T-cell (primary cell): ENCODE measurements around the gene TOX4. TPM values are rescaled to one million over a fixed set of nuclear protein-coding genes. Genes with fewer than 3 reads are reported as not detected.

Experiments
- ATAC-seq, 4 experiments: fragments of 200-7000 bp in 3 of 4; fragments of 150-1000 bp in 1 of 4; cut with Tn5 transposase; replicated peaks in 1 of 4; 1 replicate in 3 of 4; 2 replicates in 1 of 4; pipeline ENCODE4 v1.10.0; 2021; ENCODE audit warnings: moderate library complexity in 3 of 4, mild to moderate bottlenecking in 2 of 4, moderate number of reproducible peaks in 1 of 4
- CTCF ChIA-PET, 2 donors: fragments of 300-600 bp; sonication (Branson Sonifier 250); formaldehyde crosslinking; loops; one replicate each; lab custom pipeline; 2022; ENCODE audit warnings: antibody characterized with exemption in 2 of 2; lab: Charles Lee
- POLR2A ChIA-PET, 2 donors: fragments of 300-600 bp; sonication (Branson Sonifier 250); formaldehyde crosslinking; loops; one replicate each; lab custom pipeline; 2022; ENCODE audit warnings: antibody characterized with exemption in 2 of 2; lab: Charles Lee
- DNase-seq, 35 experiments: peaks; one replicate each; pipeline versions ENCODE4 v3.0.0 to v3.0.0-alpha.2; 2013 to 2023
- H3K27ac ChIP-seq: one replicate; pipeline ENCODE4 v1.5.1; 2013; ENCODE audit warnings: low read length
- H3K27me3 ChIP-seq, 2 experiments: replicated peaks in 1 of 2; 1 replicate in 1 of 2; 2 replicates in 1 of 2; pipeline versions ENCODE4 v1.6.1 to v1.7.0; 2013; ENCODE audit warnings: low read length in 1 of 2, mixed read lengths in 1 of 2; ENCODE audit not compliant: control insufficient read depth in 2 of 2, insufficient read depth in 2 of 2; ENCODE audit errors: extremely low read depth in 1 of 2
- H3K36me3 ChIP-seq, 2 donors: 1 replicate in 1 of 2; 2 replicates in 1 of 2; pipeline versions ENCODE4 v1.6.1 to v1.7.0; 2013; ENCODE audit warnings: low read length in 1 of 2; ENCODE audit not compliant: control insufficient read depth in 2 of 2, insufficient read depth in 1 of 2; ENCODE audit errors: extremely low read depth in 1 of 2
- H3K4me1 ChIP-seq, 2 experiments: 1 replicate in 1 of 2; 2 replicates in 1 of 2; pipeline versions ENCODE4 v1.6.1 to v1.7.0; 2013; ENCODE audit warnings: low read length in 2 of 2, mixed read lengths in 1 of 2; ENCODE audit not compliant: insufficient read depth in 2 of 2, control insufficient read depth in 1 of 2; ENCODE audit errors: extremely low read depth in 1 of 2
- H3K4me3 ChIP-seq, 2 donors: 1 replicate in 1 of 2; 2 replicates in 1 of 2; pipeline versions ENCODE4 v1.5.1 to v1.7.0; 2013; ENCODE audit warnings: mild to moderate bottlenecking in 2 of 2, low read length in 1 of 2, moderate library complexity in 1 of 2; ENCODE audit not compliant: control insufficient read depth in 1 of 2; ENCODE audit errors: extremely low read depth in 1 of 2
- H3K9me3 ChIP-seq: 2 replicates; pipeline ENCODE4 v1.7.0; 2013
- H3K27ac Mint-ChIP-seq, 2 donors: one replicate each; pipeline ENCODE4 v1.8.0; 2020 to 2021; ENCODE audit warnings: mild to moderate bottlenecking in 2 of 2, mixed read lengths in 2 of 2
- H3K27me3 Mint-ChIP-seq, 2 donors: one replicate each; pipeline ENCODE4 v1.8.0; 2021 to 2022; ENCODE audit warnings: mixed read lengths in 2 of 2
- H3K36me3 Mint-ChIP-seq: one replicate; pipeline ENCODE4 v1.8.0; 2021; ENCODE audit warnings: mixed read lengths
- H3K4me1 Mint-ChIP-seq, 3 donors: one replicate each; pipeline ENCODE4 v1.8.0; 2020 to 2022; ENCODE audit warnings: mixed read lengths in 3 of 3, mild to moderate bottlenecking in 1 of 3
- H3K4me3 Mint-ChIP-seq, 3 donors: one replicate each; pipeline ENCODE4 v1.8.0; 2020 to 2022; ENCODE audit warnings: mild to moderate bottlenecking in 3 of 3, mixed read lengths in 3 of 3, moderate library complexity in 3 of 3
- H3K9me3 Mint-ChIP-seq, 3 donors: one replicate each; pipeline ENCODE4 v1.8.0; 2020 to 2022; ENCODE audit warnings: mixed read lengths in 3 of 3
- WGBS: methylation state at CpG from one replicate; pipeline ENCODE4 v1.1.5; 2013; ENCODE audit warnings: missing lambda C conversion rate; ENCODE audit not compliant: insufficient coverage; 5-methylcytosine and 5-hydroxymethylcytosine counted together
- total RNA-seq, 35 experiments: library from RNA in 6 of 35; stranded (reverse) in 6 of 35; fragments of 120-200 nt in 1 of 35; gene quantifications; one replicate each; pipeline versions ENCODE4 v1.2.1 to v1.2.4 and lab custom pipeline; 2013 to 2026

Gene TOX4
- total RNA-seq, 5 donors from 2014 or later (not counting 1 experiment from before 2014, with no cell fraction given) = 68.7 to 95.6 (median 78.9) TPM

- no peaks in the 10 kb centered on the region for H3K36me3 Mint-ChIP-seq
These were observed 49.1 kb downstream of the TOX4 start, which contains the start of gene SALL2 for GRCh38 chr14:21525962-21526671. SALL2 (minus strand) TSS chr14:21526346; CDS start chr14:21526127, 219 bp downstream.

GRCh38 chr14:21526672-21527317 lies 49.8 kb downstream of the TOX4 start:
- H3K9me3 Mint-ChIP-seq = no peaks in the 10 kb centered on the region
- H3K36me3 Mint-ChIP-seq = no peaks in the 10 kb centered on the region
- peaks cover 17 to 21% (median 18%) of the 10 kb centered on the region in 3 donors for H3K4me1 Mint-ChIP-seq
- H3K4me1 ChIP-seq = peaks cover 9 to 15% of the 10 kb centered on the region in 2 experiments
- ATAC-seq (no peak), DNase-seq (no peak)
- H3K4me3 Mint-ChIP-seq = peak overlapping the region; percentile 72 to 85 (median 81)
- H3K4me3 ChIP-seq = peak overlapping the region; percentile 54 to 70
- POLR2A ChIA-PET = interaction anchor here (0.6 to 1.2 kb wide), 5 partner anchors 16 to 1336 kb away, joined by 3 to 8 read pairs (median 3); partner anchors contain the start of gene METTL3 (in 1 of the 2)
- H3K27me3 Mint-ChIP-seq = no peaks in the 10 kb centered on the region
- H3K9me3 ChIP-seq = no peaks in the 10 kb centered on the region
- CTCF ChIA-PET = interaction anchor here (0.7 to 3.2 kb wide), 6 partner anchors 10 to 511 kb away, joined by 3 to 21 read pairs (median 6); partner anchors contain the start of genes METTL3 (in 1 of the 2) and RAB2B (in 1 of the 2)
- H3K36me3 ChIP-seq = peaks cover 0 to 3% of the 10 kb centered on the region in 2 donors
- peak overlapping the region; percentile 8 to 55 for H3K27ac Mint-ChIP-seq
- 51% methylated on average over 5 of the region's 13 CpGs for WGBS
- H3K27ac ChIP-seq = no peak overlapping the region
- H3K27me3 ChIP-seq = no peaks in the 10 kb centered on the region

More at GRCh38 chr14:21525962-21526671, 49.1 kb downstream of the TOX4 start, which contains the start of gene SALL2:
- Histone ChIP-seq H3K27me3 (no peaks in the 10 kb centered on the region), H3K9me3 (no peaks in the 10 kb centered on the region), H3K4me3 (peak within 1 kb of the TSS; percentile 54 to 70), H3K4me1 (peaks cover 9 to 15% of the 10 kb centered on the region in 2 experiments), H3K36me3 (peaks cover 0 to 3% of the 10 kb centered on the region in 2 donors), H3K27ac (no peak within 1 kb of the TSS)
- H3K4me3 Mint-ChIP-seq = peak within 1 kb of the TSS; percentile 72 to 85 (median 81)
- peaks cover 17 to 21% (median 18%) of the 10 kb centered on the region in 3 donors for H3K4me1 Mint-ChIP-seq
- under 1% methylated on average over 19 of the region's 43 CpGs for WGBS
- DNase-seq = peak; percentile 22 to 74 (median 45)
- peak; percentile 85 to 92 (median 87) for ATAC-seq
- H3K9me3 Mint-ChIP-seq = no peaks in the 10 kb centered on the region
- H3K27me3 Mint-ChIP-seq = no peaks in the 10 kb centered on the region
- H3K27ac Mint-ChIP-seq = peak within 1 kb of the TSS; percentile 9 to 66
- ChIA-PET CTCF (interaction anchor here (0.5 to 3.2 kb wide), 9 partner anchors 8 to 511 kb away, joined by 3 to 21 read pairs (median 3); partner anchors contain the start of genes METTL3 (in 1 of the 2) and RAB2B (in 1 of the 2)), POLR2A (interaction anchor here (0.6 to 1.2 kb wide), 5 partner anchors 15 to 1337 kb away, joined by 3 to 8 read pairs (median 3); partner anchors contain the start of gene METTL3 (in 1 of the 2))

GRCh38 chr14:21527318-21527679 lies 50.3 kb downstream of the TOX4 start:
- H3K36me3 Mint-ChIP-seq = no peaks in the 10 kb centered on the region

GRCh38 chr14:21528381-21529348 lies 51.7 kb downstream of the TOX4 start:
- Histone ChIP-seq H3K4me1 (peaks cover 9 to 15% of the 10 kb centered on the region in 2 experiments), H3K9me3 (no peaks in the 10 kb centered on the region), H3K27me3 (no peaks in the 10 kb centered on the region), H3K36me3 (no peaks in the 10 kb centered on the region), H3K4me3 (no peak overlapping the region), H3K27ac (no peak overlapping the region)
- ATAC-seq (no peak), DNase-seq (no peak)
- CTCF ChIA-PET = interaction anchor here (0.6 to 3.2 kb wide), 4 partner anchors 18 to 180 kb away, joined by 3 to 21 read pairs (median 4); partner anchors contain the start of gene METTL3 (in 1 of the 2)
- POLR2A ChIA-PET = no interaction called here
- Mint-ChIP-seq H3K9me3 (no peaks in the 10 kb centered on the region), H3K4me3 (no peak overlapping the region), H3K27ac (no peak overlapping the region), H3K4me1 (peaks cover 14 to 18% (median 15%) of the 10 kb centered on the region in 3 donors), H3K36me3 (no peaks in the 10 kb centered on the region), H3K27me3 (peaks cover 4 to 6% of the 10 kb centered on the region in 2 donors)
- WGBS = no CpG with 5 or more reads among the region's 4 CpGs

More at GRCh38 chr14:21527318-21527679, 50.3 kb downstream of the TOX4 start:
- H3K27me3 Mint-ChIP-seq = peaks cover 0 to 3% of the 10 kb centered on the region in 2 donors
- ChIA-PET POLR2A (interaction anchor here in 1 of 2 donors (1.2 kb wide), 1 partner anchor 25 kb away, joined by 3 read pairs; no protein-coding TSS in a partner anchor), CTCF (interaction anchor here (0.6 to 3.2 kb wide), 3 partner anchors 10 to 508 kb away, joined by 3 to 21 read pairs (median 7); no protein-coding TSS in a partner anchor)
- no CpG with 5 or more reads among the region's 1 CpG for WGBS
- H3K4me3 ChIP-seq = peak overlapping the region in 1 of 2 donors; percentile 32
- H3K27ac Mint-ChIP-seq = peak overlapping the region in 1 of 2 donors; percentile 44
- H3K9me3 ChIP-seq = no peaks in the 10 kb centered on the region
- peaks cover 17 to 18% (median 17%) of the 10 kb centered on the region in 3 donors for H3K4me1 Mint-ChIP-seq
- no peak for ATAC-seq
- H3K27ac ChIP-seq = no peak overlapping the region
- no peaks in the 10 kb centered on the region for H3K9me3 Mint-ChIP-seq
- no peak for DNase-seq
- peaks cover 0 to 3% of the 10 kb centered on the region in 2 donors for H3K36me3 ChIP-seq
- H3K27me3 ChIP-seq = no peaks in the 10 kb centered on the region
- H3K4me1 ChIP-seq = peaks cover 9 to 15% of the 10 kb centered on the region in 2 experiments
- peak overlapping the region; percentile 72 to 85 (median 81) for H3K4me3 Mint-ChIP-seq

- no peaks in the 10 kb centered on the region for H3K9me3 ChIP-seq
- H3K4me3 ChIP-seq = no peak overlapping the region
- Mint-ChIP-seq H3K27ac (no peak overlapping the region), H3K27me3 (peaks cover 8 to 9% of the 10 kb centered on the region in 2 donors), H3K36me3 (no peaks in the 10 kb centered on the region), H3K4me1 (peaks cover 14 to 18% (median 15%) of the 10 kb centered on the region in 3 donors), H3K4me3 (no peak overlapping the region), H3K9me3 (no peaks in the 10 kb centered on the region)
- no peak overlapping the region for H3K27ac ChIP-seq
- POLR2A ChIA-PET = interaction anchor here in 1 of 2 donors (0.6 kb wide), 1 partner anchor 1503 kb away, joined by 3 read pairs; no protein-coding TSS in a partner anchor
- peaks cover 9 to 15% of the 10 kb centered on the region in 2 experiments for H3K4me1 ChIP-seq
- WGBS = no CpG with 5 or more reads among the region's 1 CpG
- no peaks in the 10 kb centered on the region for H3K36me3 ChIP-seq
- no peaks in the 10 kb centered on the region for H3K27me3 ChIP-seq
- DNase-seq (no peak), ATAC-seq (no peak)
- CTCF ChIA-PET = interaction anchor here in 1 of 2 donors (0.6 kb wide), 1 partner anchor 181 kb away, joined by 5 read pairs; no protein-coding TSS in a partner anchor
These were observed 52.5 kb downstream of the TOX4 start for GRCh38 chr14:21529515-21529914.
